ENCODE measurements around the gene NR0B2. TPM values are rescaled to one million over a fixed set of nuclear protein-coding genes. Genes with fewer than 3 reads are reported as not detected.

NR0B2 gene, protein sequence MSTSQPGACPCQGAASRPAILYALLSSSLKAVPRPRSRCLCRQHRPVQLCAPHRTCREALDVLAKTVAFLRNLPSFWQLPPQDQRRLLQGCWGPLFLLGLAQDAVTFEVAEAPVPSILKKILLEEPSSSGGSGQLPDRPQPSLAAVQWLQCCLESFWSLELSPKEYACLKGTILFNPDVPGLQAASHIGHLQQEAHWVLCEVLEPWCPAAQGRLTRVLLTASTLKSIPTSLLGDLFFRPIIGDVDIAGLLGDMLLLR
- total RNA-seq = not detected

DNA sequence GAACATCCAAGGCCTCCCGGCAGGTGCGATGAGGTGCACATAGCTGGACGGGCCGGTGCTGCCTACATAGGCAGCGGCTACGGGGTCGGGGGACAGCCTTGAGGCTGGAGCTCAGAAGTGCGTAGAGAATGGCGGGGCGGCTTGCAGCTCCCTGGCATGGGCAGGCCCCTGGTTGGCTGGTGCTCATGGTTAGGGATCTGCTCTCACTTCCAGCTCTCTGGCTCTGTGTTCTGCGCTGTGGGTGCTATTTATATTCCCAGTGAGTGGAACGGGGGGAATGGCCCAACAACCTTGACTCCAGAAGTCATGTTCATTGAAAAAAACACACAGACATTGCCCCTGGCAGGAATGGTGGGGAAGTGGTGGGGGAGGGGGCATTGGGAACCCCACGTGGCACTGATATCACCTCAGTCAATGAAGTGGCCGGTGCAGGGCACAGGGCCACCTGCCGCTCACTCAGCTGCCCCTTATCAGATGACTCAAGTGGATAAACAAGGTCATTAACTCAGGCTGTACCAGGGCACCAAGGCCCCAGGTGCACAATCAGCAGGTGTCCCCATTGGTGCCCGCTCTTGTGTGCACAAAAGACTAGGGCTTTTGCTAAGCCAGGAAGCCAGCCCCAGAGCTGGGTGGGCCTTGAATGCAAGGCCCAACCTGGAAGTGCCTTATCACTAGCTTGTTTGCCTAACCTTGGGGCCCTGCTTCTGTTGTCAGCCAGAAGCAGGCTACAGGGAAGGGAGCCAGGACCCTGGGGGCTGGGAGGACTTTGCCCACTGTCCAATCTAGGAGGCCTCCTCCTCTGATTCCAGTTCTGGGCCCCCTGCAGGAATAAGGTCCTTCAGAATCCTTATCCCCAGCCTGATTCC lies at the start of gene NR0B2:
Gene NR0B2 (minus strand): TSS at position 222 of the 866 bp plus-strand sequence. CDS start 35 bp downstream, at position 187.
- TF ChIP-seq, protein P1, sequence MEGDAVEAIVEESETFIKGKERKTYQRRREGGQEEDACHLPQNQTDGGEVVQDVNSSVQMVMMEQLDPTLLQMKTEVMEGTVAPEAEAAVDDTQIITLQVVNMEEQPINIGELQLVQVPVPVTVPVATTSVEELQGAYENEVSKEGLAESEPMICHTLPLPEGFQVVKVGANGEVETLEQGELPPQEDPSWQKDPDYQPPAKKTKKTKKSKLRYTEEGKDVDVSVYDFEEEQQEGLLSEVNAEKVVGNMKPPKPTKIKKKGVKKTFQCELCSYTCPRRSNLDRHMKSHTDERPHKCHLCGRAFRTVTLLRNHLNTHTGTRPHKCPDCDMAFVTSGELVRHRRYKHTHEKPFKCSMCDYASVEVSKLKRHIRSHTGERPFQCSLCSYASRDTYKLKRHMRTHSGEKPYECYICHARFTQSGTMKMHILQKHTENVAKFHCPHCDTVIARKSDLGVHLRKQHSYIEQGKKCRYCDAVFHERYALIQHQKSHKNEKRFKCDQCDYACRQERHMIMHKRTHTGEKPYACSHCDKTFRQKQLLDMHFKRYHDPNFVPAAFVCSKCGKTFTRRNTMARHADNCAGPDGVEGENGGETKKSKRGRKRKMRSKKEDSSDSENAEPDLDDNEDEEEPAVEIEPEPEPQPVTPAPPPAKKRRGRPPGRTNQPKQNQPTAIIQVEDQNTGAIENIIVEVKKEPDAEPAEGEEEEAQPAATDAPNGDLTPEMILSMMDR (IDR thresholded peaks at IDR 0.05) = no peak
- no peak within 1 kb of the TSS for H3K27ac ChIP-seq
- H3K27me3 ChIP-seq (replicated peaks; ENCODE audit: insufficient read depth) = no peaks in the 10 kb centered on the region
- H3K36me3 ChIP-seq = no peaks in the 10 kb centered on the region
- no peaks in the 10 kb centered on the region for H3K9me3 ChIP-seq
- no peaks in the 10 kb centered on the region for H3K4me1 ChIP-seq (ENCODE audit: control insufficient read depth in 1 of 2, low read depth in 2 of 2)
- no peak for DNase-seq (ENCODE audit: low spot score)
- no peak within 1 kb of the TSS for H3K4me3 ChIP-seq
- no peak for ATAC-seq (ENCODE audit: insufficient number of reproducible peaks, low FRiP score, low read depth)

DNA sequence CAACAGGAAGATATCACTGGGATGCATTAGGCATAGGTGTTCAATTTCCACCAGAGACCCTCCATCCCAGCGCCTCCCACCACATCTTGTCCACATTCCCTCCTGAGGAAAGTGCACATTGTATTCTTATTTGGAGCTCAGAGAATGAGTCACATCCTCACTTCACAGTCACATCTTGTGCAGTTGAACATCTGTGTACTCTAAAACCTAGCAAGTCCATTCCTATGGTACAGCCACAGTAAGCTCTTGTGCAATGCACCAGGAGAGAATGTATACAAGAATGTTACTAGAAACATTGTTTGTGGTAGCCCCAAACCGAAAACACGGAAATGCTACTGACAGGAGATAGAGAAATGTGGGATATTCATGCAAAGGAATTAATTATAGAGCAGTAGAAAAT lies 48.1 kb upstream of the NR0B2 start:
- Histone ChIP-seq H3K9me3 (no peaks in the 10 kb centered on the region), H3K27me3 (replicated peaks; ENCODE audit: insufficient read depth) (peaks cover 25% of the 10 kb centered on the region), H3K4me1 (ENCODE audit: control insufficient read depth in 1 of 2, low read depth in 2 of 2) (peaks cover 7 to 9% of the 10 kb centered on the region in 2 donors), H3K36me3 (no peaks in the 10 kb centered on the region), H3K4me3 (no peak overlapping the region), H3K27ac (no peak overlapping the region)
- TF ChIP-seq, protein P1 (IDR thresholded peaks at IDR 0.05) = no peak
- ATAC-seq (ENCODE audit: insufficient number of reproducible peaks, low FRiP score, low read depth) (no peak), DNase-seq (ENCODE audit: low spot score) (no peak)

DNA sequence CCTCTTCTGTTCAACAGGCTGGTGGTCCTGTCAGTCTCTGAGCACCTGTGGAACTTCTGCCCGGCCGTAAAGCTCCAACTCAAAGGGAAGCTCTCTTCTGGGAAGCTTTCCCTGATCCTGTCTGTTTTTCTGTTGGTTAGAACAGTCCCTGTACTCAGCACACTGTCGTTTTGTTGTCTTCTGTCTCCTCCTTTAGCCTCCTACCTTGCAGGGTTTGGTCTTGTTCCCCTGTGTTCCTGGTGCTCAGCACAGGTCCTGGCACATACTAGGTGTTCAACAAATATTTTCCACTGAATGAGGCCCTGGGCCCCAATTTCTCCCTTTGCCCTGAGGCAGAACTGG lies 46.8 kb upstream of the NR0B2 start:
- no peaks in the 10 kb centered on the region for H3K36me3 ChIP-seq
- peaks cover 25% of the 10 kb centered on the region for H3K27me3 ChIP-seq (replicated peaks; ENCODE audit: insufficient read depth)
- no peak overlapping the region for H3K27ac ChIP-seq
- TF ChIP-seq, protein P1 (IDR thresholded peaks at IDR 0.05) = no peak
- ATAC-seq (ENCODE audit: insufficient number of reproducible peaks, low FRiP score, low read depth) (no peak), DNase-seq (ENCODE audit: low spot score) (no peak)
- H3K9me3 ChIP-seq = peaks cover 4% of the 10 kb centered on the region
- peaks cover 7 to 9% of the 10 kb centered on the region in 2 donors for H3K4me1 ChIP-seq (ENCODE audit: control insufficient read depth in 1 of 2, low read depth in 2 of 2)
- no peak overlapping the region for H3K4me3 ChIP-seq

DNA sequence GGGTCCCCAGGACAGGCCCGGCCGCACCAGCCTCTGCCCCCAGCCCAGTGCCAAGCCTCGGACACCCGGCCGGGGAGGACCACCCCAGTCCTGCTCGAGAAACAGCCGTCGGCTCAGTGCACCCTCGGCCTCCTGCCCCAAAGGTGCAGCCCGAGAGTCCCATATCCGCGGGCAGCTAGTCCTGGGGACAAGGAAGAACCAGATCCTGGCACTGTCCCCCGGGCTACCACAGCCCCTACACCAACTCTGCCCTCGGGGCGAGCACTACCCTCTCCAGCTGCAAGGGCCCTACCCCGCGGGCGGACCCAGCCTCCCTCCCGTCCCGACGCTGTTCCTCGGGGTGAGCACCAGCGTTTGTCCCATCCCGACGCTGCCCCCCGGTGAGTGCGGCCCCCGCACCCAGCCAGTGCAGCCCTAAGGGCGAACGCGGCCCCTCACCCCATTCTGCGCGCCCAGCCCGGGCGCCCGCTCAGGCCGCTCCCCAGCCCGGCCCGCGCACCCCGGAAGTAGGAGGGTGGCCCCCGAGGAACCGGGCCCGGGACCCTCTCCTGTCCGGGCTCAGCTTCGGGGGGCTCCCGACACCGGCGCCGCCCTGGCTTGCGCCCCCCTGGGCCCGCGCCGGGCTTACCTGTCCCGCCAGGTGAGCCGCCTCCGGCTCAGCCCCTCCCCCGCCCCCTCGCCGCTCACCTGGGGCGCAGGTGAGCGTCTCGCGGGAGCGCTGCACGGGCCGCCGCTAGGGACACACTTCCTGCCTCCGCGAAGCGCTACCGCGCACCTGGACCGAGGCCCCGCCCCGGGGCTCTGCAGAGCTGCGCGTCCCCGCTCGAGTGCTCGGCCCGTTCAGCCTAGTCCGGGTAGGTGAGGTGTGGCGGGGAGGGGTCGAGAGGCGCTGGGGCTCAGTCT lies 46.2 kb upstream of the NR0B2 start, which contains the start of gene KDF1:
Gene KDF1 (minus strand): TSS at position 747 of the 903 bp plus-strand sequence. CDS start 8,088 bp downstream, outside the sequence.
- TF ChIP-seq, protein P1 (IDR thresholded peaks at IDR 0.05) = no peak
- ATAC-seq (ENCODE audit: insufficient number of reproducible peaks, low FRiP score, low read depth) (no peak), DNase-seq (ENCODE audit: low spot score) (no peak)
- H3K4me3 ChIP-seq = peak within 1 kb of the TSS; percentile 62
- peaks cover 4% of the 10 kb centered on the region for H3K9me3 ChIP-seq
- H3K36me3 ChIP-seq = no peaks in the 10 kb centered on the region
- no peak within 1 kb of the TSS for H3K27ac ChIP-seq
- peaks cover 7 to 9% of the 10 kb centered on the region in 2 donors for H3K4me1 ChIP-seq (ENCODE audit: control insufficient read depth in 1 of 2, low read depth in 2 of 2)
- H3K27me3 ChIP-seq (replicated peaks; ENCODE audit: insufficient read depth) = peaks cover 25% of the 10 kb centered on the region

All from thoracic aorta (tissue), 2 donors.